IPS-20b (cell line): ENCODE measurements around the gene HOOK2.
"Not testable (repeated sequence)": the region's sequence is repeated elsewhere in the genome, so short reads cannot be mapped to it uniquely, and the experiment has no call there.

Source experiments
- H3K27ac ChIP-seq: one replicate; pipeline ENCODE4 v1.5.1; 2013; ENCODE audit warnings: low read length
- H3K27me3 ChIP-seq: 2 replicates; pipeline ENCODE4 v1.6.1; 2013; ENCODE audit warnings: mild to moderate bottlenecking, low read length, inconsistent platforms; ENCODE audit not compliant: insufficient read depth
- H3K36me3 ChIP-seq: 2 replicates; pipeline ENCODE4 v1.6.1; 2013; ENCODE audit warnings: low read depth, mild to moderate bottlenecking, inconsistent platforms, low read length, moderate library complexity; ENCODE audit not compliant: insufficient read depth
- H3K4me1 ChIP-seq: 2 replicates; pipeline ENCODE4 v1.6.1; 2013; ENCODE audit warnings: mild to moderate bottlenecking, control low read depth, inconsistent platforms, low read length, moderate library complexity; ENCODE audit not compliant: insufficient read depth
- H3K4me3 ChIP-seq: 2 replicates; pipeline ENCODE4 v1.5.1; 2013; ENCODE audit warnings: mild to moderate bottlenecking, low read length, inconsistent platforms
- H3K9ac ChIP-seq: 2 replicates; pipeline ENCODE4 v1.6.1; 2013; ENCODE audit warnings: low read depth, mild to moderate bottlenecking, inconsistent platforms, low read length, moderate library complexity
- H3K9me3 ChIP-seq: 2 replicates; pipeline ENCODE4 v1.6.1; 2013; ENCODE audit warnings: mild to moderate bottlenecking, low read depth, low read length, inconsistent platforms; ENCODE audit not compliant: insufficient read depth

The HOOK2 gene

DNA sequence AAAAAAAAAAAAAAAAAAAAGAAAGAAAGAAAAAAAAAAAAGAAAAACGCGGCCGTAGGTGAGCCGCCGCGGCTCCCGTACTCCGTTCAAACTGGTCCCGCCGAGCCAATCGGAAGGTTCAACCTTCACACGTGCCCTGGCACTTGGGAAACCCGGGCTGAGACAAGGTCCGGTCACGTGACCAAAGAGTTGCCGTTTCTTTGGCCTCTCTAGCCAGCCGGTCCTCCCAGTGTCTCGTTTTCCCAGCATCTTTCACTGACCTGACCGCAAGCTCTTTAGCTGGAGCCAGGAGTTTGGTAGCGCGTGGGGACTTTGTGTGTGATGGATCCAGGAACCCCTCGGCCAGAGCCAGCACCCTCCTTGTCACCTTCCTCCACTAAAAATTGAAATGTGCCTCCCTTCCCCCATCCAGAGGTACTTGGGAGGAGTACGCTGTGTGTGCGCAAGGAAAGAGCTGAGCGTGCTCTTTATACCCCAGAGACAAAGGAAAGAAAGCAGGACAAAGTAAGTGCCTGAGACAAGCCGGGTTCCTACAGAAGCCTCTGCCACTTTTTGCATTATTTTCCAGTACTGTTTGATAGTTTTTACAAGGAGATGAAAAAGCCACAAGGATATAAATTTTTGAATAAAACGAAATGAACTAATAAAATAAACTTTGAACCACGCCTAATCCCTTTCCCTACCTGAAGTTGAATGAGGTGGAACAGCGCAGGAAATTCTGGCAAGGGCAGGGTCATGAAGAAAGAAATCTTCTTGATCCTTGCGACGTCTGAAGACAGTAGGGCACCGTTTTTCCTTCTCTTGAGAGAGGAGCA is 52.6 kb downstream of the HOOK2 start:
- H3K27me3 ChIP-seq, result no peaks in the 10 kb centered on the region
- peak overlapping the region; percentile 97 for H3K4me3 ChIP-seq
- H3K36me3 ChIP-seq, result peaks cover 28% of the 10 kb centered on the region
- peak overlapping the region; percentile 92 for H3K27ac ChIP-seq
- no peaks in the 10 kb centered on the region for H3K9me3 ChIP-seq
- peak overlapping the region; percentile 99 for H3K9ac ChIP-seq
- H3K4me1 ChIP-seq, result no peaks in the 10 kb centered on the region

DNA sequence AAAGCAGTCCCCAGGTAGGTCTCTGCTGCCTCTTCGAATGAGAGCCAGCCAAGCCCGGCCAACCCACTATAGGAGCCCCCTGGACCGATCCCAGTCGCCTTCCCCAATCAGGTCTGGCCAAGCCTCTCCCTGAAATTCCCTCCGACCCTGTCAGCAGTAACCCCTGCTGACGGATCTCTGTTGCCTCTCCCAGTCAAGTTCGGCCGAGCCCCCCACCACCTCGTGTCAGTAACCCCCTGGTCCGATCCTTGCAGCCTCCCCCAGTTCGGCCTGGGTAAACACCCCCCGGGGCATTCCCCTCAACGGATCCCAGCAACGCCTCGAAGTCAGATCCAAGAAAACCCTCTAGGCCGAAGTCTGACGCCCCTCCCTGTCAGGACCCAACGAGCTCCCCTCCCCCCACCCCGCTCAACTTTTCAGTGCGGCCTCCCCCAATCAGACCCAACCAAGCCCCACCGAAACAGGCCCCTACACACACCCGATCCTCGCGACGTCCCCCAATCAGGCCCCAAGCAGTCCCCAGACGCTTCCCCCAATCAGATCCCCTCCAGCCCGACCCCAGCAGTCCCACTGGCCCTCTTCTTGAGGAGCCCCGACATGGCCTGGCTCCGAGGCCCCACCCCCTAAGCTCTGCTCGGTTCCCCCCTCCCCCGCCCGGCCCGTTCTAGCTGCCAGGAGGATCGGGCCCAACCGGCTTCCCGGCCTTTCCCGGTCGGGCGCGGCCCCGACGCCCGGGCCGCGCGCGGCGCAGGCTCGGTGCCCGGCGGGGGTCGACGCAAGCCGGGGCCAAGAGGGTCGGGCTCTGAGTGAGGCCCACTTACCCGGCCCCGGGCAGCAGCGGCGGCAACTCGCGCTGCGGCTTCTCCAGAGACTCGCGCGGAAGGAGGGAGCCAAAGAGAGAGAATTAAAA is 53.4 kb downstream of the HOOK2 start:
- Histone ChIP-seq H3K4me3 (peak overlapping the region; percentile 97), H3K9ac (peak overlapping the region; percentile 99), H3K27me3 (no peaks in the 10 kb centered on the region), H3K9me3 (no peaks in the 10 kb centered on the region), H3K27ac (peak overlapping the region; percentile 55), H3K36me3 (peaks cover 34% of the 10 kb centered on the region), H3K4me1 (no peaks in the 10 kb centered on the region)

DNA sequence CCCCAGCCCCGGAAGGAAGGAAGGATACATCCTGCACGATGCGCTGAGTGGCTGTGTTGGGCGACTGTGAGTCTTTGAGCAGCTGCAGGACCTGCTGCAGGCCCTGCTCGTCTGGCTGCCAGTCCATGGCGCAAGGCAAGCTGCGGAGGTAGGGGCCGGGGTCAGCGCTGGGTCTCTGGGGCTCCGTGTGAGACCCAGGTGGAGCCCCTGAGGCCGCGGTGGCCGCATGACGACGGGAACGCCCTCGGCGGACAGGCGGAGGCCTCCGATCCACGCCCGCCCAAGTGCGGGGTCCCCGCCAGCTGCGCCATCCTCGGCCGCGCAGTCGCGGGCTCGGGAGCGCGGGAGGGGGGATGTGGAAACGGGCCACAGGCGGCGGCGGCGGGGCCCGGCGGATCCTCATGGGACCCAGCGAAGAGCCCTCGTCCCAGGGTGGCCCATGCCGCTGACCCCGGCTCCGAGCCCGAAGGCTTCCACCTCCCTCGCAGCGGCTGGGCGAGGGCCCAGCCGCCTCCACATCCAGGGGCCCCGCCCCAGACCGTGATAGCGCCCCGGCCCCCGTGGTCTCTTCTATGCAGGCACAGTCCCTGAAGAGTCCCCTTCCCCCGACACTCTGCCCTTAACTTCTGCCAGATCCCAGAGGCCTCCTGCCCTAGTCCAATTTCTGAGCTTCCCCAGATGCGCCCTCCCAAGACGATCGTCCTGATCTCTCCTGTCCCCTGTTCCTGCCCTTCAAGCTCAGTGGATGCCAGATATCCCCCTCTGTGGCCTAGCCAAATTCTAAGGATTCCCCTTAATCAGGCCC is 54.3 kb downstream of the HOOK2 start:
- Histone ChIP-seq H3K27me3 (no peaks in the 10 kb centered on the region), H3K4me3 (peak overlapping the region; percentile 97), H3K4me1 (no peaks in the 10 kb centered on the region), H3K36me3 (peaks cover 43% of the 10 kb centered on the region), H3K9me3 (no peaks in the 10 kb centered on the region), H3K27ac (peak overlapping the region; percentile 55), H3K9ac (peak overlapping the region; percentile 99)

DNA sequence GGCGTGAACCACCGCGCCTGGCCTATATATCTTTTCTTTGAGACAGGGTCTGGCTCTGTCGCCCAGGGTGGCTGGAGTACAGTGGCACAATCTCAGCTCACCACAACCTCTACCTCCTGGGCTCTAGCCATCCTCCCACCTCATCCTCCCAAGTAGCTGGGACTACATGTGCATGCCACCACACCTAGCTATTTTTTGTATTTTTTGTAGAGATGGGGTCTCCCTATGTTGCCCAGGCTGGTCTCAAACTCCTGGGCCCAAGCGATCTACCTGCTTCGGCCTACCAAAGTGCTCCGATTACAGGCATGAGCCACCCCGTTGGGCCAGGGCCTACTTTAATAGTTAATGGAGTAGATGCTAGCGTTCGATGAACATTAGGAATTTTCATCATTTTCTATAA is 55.1 kb downstream of the HOOK2 start:
- peak overlapping the region; percentile 97 for H3K4me3 ChIP-seq
- no peak overlapping the region for H3K27ac ChIP-seq
- no peaks in the 10 kb centered on the region for H3K27me3 ChIP-seq
- no peaks in the 10 kb centered on the region for H3K4me1 ChIP-seq
- peaks cover 50% of the 10 kb centered on the region for H3K36me3 ChIP-seq
- no peaks in the 10 kb centered on the region for H3K9me3 ChIP-seq
- peak overlapping the region; percentile 99 for H3K9ac ChIP-seq

DNA sequence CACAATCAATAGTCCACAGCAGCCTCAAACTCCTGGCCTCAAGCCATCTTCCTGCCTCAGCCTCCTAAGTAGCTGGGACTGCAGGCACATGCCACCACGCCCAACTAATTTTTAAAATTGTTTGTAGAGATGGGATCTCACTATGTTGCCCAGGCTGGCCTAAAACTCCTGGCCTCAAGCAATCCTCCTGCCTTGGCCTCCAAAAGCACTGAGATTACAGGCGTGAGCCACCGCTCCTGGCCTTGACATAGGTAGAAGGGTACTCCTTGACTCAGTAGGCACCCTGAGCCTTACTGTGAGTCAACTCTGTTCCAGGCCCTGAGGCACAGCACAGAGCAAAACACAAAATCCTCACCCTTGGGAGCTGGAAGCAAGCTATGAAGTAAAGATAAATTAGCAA is 59.4 kb downstream of the HOOK2 start:
- no peaks in the 10 kb centered on the region for H3K9me3 ChIP-seq
- H3K27me3 ChIP-seq, result no peaks in the 10 kb centered on the region
- H3K9ac ChIP-seq, result no peak overlapping the region
- H3K36me3 ChIP-seq, result peaks cover 86% of the 10 kb centered on the region
- no peaks in the 10 kb centered on the region for H3K4me1 ChIP-seq
- no peak overlapping the region for H3K4me3 ChIP-seq
- no peak overlapping the region for H3K27ac ChIP-seq

DNA sequence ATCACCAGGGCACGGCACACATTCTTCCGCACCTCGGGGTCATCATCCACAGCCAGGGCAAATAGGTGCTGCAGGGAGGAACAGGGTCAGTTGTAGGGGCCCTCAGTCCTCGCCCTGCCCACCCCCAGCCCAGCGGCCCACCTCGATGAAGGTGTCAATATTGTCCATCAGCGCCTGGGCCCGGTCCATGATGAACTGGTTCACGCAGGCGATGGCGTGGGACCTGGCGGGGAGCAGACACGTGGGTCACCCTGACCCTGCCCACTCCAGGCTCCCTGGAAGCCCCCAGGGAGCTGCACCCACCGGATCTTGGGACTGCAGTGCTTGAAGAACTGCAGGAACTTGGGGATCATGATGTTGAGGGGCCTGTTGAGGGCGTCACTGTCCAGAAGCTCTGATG is 60.2 kb downstream of the HOOK2 start:
- no peaks in the 10 kb centered on the region for H3K4me1 ChIP-seq
- no peaks in the 10 kb centered on the region for H3K27me3 ChIP-seq
- H3K36me3 ChIP-seq, result peaks cover 87% of the 10 kb centered on the region
- H3K4me3 ChIP-seq, result no peak overlapping the region
- no peaks in the 10 kb centered on the region for H3K9me3 ChIP-seq
- H3K27ac ChIP-seq, result no peak overlapping the region
- no peak overlapping the region for H3K9ac ChIP-seq

DNA sequence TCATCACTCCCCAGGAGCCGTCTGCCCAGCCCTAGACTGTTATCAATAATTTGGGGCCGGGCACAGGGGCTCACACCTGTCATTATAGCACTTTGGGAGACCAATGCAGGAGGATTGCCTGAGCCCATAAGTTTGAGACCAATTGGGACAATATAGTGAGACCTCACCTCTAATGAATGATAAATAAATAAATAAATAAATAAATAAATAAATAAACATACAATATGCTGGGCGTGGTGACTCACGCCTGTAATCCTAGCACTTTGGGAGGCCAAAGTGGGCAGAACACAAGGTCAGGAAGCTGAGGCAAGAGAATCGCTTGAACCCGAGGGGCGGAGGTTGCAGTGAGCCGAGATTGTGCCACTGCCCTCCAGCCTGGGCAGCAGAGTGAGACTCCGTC is 62.0 kb downstream of the HOOK2 start:
- H3K9me3 ChIP-seq, H3K27ac ChIP-seq, H3K9ac ChIP-seq, H3K27me3 ChIP-seq, H3K4me3 ChIP-seq, H3K4me1 ChIP-seq: not testable (repeated sequence)
- H3K36me3 ChIP-seq, result peaks cover 89% of the 10 kb centered on the region
